ENCODE results near the gene CAMKMT.

The CAMKMT gene

GRCh38 chr2:44543773-44544725 is 182.3 kb downstream of the CAMKMT start:
- no peak overlapping the region for H3K27ac ChIP-seq
- CTCF ChIA-PET = interaction anchor here (0.6 kb wide), 1 partner anchor 8 kb away, joined by 4 read pairs; no protein-coding TSS in a partner anchor
- POLR2A ChIA-PET (ENCODE audit: low non-redundant PET) = no interaction called here

GRCh38 chr2:44545005-44545404 is 183.3 kb downstream of the CAMKMT start:
- CTCF ChIA-PET = no interaction called here
- no peak overlapping the region for H3K27ac ChIP-seq
- DNase-seq (ENCODE audit: low spot score) = no peak
- POLR2A ChIA-PET (ENCODE audit: low non-redundant PET) = no interaction called here
- TF ChIP-seq CTCF (conservative IDR thresholded peaks at IDR 0.05; ENCODE audit: low read depth) = no peak

More at GRCh38 chr2:44543773-44544725, 182.3 kb downstream of the CAMKMT start:
- TF ChIP-seq CTCF (conservative IDR thresholded peaks at IDR 0.05; ENCODE audit: low read depth) = no peak
- peak; percentile 13 for DNase-seq (ENCODE audit: low spot score)

- H3K27ac ChIP-seq = no peak overlapping the region
- ChIA-PET POLR2A (ENCODE audit: low non-redundant PET) (no interaction called here), CTCF (no interaction called here)
- no peak for TF ChIP-seq CTCF (conservative IDR thresholded peaks at IDR 0.05; ENCODE audit: low read depth)
- DNase-seq (ENCODE audit: low spot score) = no peak
Observed at GRCh38 chr2:44546459-44547127, 184.8 kb downstream of the CAMKMT start.

- DNase-seq (ENCODE audit: low spot score) = no peak
- no peak for TF ChIP-seq CTCF (conservative IDR thresholded peaks at IDR 0.05; ENCODE audit: low read depth)
- H3K27ac ChIP-seq = no peak overlapping the region
- POLR2A ChIA-PET (ENCODE audit: low non-redundant PET) = interaction anchor here (0.6 kb wide), 1 partner anchor 21 kb away, joined by 3 read pairs; no protein-coding TSS in a partner anchor
- CTCF ChIA-PET = interaction anchor here (1.1 kb wide), 1 partner anchor 68 kb away, joined by 3 read pairs; no protein-coding TSS in a partner anchor
Observed at GRCh38 chr2:44547718-44548117, 186.0 kb downstream of the CAMKMT start.

DNA sequence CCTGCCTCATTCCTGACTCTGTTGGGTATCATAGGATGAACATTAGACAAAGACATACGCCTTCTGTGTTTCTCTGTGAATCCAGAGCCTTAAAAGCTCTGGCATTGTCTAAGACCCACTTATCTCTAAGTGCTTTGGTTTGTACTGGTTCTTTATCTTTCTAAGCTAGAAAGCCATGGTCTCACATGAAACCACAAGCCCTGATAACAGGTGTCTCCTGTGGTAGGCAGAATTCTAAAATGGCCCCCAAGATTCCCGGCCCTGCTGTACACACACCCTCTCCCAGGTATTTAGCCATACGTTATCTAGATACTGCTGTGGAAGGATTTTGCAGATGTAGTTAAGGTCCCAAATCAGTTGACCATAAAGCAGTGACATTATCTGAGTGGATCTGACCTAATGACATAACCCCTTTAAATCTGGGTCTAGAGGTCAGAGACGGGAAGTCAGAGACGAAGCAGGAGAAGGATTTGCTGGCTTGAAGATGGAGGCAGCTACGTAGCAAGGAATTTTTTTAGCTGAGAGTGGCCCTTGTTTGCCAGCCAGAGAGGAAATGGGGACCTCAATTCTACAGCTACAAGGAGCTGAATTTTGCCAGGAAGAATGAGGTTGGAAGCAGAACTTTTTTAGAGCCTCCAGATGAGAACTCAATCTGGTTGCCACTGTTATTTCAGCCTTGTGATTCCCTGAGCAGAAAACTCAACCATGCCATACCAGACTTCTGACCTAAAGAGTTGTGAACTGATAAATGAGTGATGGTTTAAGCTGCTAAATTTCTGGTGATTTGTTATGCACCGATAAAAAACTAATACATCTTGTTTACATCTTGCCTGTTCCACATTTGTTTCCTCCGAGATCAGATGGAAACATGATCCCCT is 186.7 kb downstream of the CAMKMT start:
- DNase-seq (ENCODE audit: low spot score) = no peak
- CTCF ChIA-PET = interaction anchor here (1.1 to 1.2 kb wide), 2 partner anchors 69 kb away, joined by 3 to 4 read pairs; no protein-coding TSS in a partner anchor
- TF ChIP-seq CTCF (conservative IDR thresholded peaks at IDR 0.05; ENCODE audit: low read depth) = no peak
- peak overlapping the region; percentile 54; the same call in 1 of the 2 replicates for H3K27ac ChIP-seq
- POLR2A ChIA-PET (ENCODE audit: low non-redundant PET) = interaction anchor here (0.6 kb wide), 1 partner anchor 21 kb away, joined by 3 read pairs; no protein-coding TSS in a partner anchor

Data from RWPE1 (cell line).